ENCODE data around the gene IFT122. TPM values are rescaled to one million over a fixed set of nuclear protein-coding genes. Genes with fewer than 3 reads are reported as not detected.

IFT122 gene
- polyA plus RNA-seq, 2 of the 4 experiments (the other 2 are of a cell fraction), result 15.0 to 17.1 TPM

GRCh38 chr3:129441215-129441614 is 1.2 kb downstream of the IFT122 start:
- no peak for DNase-seq (ENCODE audit: low read depth in 1 of 2, low spot score in 1 of 2)
- POLR2A ChIA-PET, result interaction anchor here (0.9 to 2.5 kb wide), 2 partner anchors 42 to 368 kb away, joined by 6 to 17 read pairs; no protein-coding TSS in a partner anchor
- Histone ChIP-seq H3K4me2 (peak overlapping the region; percentile 94), H3K27ac (peak overlapping the region; percentile 89 to 96; a peak in 4 of 6 replicates), H3K4me3 (peak overlapping the region; percentile 86), H3K9me3 (no peaks in the 10 kb centered on the region), H3K4me1 (peaks cover 32% of the 10 kb centered on the region; the same call in 2 of the 3 replicates)
- 69% methylated on average over 9 of the region's 9 CpGs for WGBS (ENCODE audit: missing lambda C conversion rate)
- FAIRE-seq, result no peak
- TF ChIP-seq POLR2AphosphoS2 (conservative IDR thresholded peaks at IDR 0.05; ENCODE audit: low read length) (no peak), HEYL (CRISPR knock-in tag; IDR thresholded peaks at IDR 0.05) (no peak), ZFP36 (IDR thresholded peaks at IDR 0.05; ENCODE audit: borderline replicate concordance, partially characterized antibody) (peak; percentile 27), RFX5 (IDR thresholded peaks at IDR 0.05) (no peak), MAFK (IDR thresholded peaks at IDR 0.05; ENCODE audit: partially characterized antibody) (no peak), E2F6 (IDR thresholded peaks at IDR 0.05; ENCODE audit: borderline replicate concordance, low read depth) (no peak), KDM1A (IDR thresholded peaks at IDR 0.05; ENCODE audit: low read depth) (0 out of 2 replicates have a peak, but pooled peaks have one; percentile 11), ZSCAN20 (CRISPR knock-in tag; IDR thresholded peaks at IDR 0.05) (no peak), NFE2L2 (conservative IDR thresholded peaks at IDR 0.05; ENCODE audit: low read length) (no peak), FOSB (CRISPR knock-in tag; IDR thresholded peaks at IDR 0.05) (no peak)
- no peak for ATAC-seq
- CTCF ChIA-PET, result interaction anchor here (0.8 kb wide), 1 partner anchor 58 kb away, joined by 3 read pairs; no protein-coding TSS in a partner anchor

- ChIA-PET POLR2A (no interaction called here), CTCF (interaction anchor here (0.8 kb wide), 1 partner anchor 58 kb away, joined by 3 read pairs; no protein-coding TSS in a partner anchor)
- peaks cover 27% of the 10 kb centered on the region; the same call in 2 of the 3 replicates for H3K4me1 ChIP-seq
- ATAC-seq (no peak), FAIRE-seq (no peak), DNase-seq (ENCODE audit: low read depth in 1 of 2, low spot score in 1 of 2) (no peak)
- H3K4me3 ChIP-seq, result no peak overlapping the region
- peak overlapping the region; percentile 94 for H3K4me2 ChIP-seq
- TF ChIP-seq ZC3H11A (IDR thresholded peaks at IDR 0.05) (no peak), MAX (IDR thresholded peaks at IDR 0.05) (no peak), TP53 (CRISPR knock-in tag; IDR thresholded peaks at IDR 0.05) (no peak), HOXB13 (CRISPR knock-in tag; IDR thresholded peaks at IDR 0.05; ENCODE audit: low read depth) (no peak), BHLHE40 (IDR thresholded peaks at IDR 0.05; ENCODE audit: low read depth, low read length) (no peak), HOXA7 (CRISPR knock-in tag; IDR thresholded peaks at IDR 0.05) (no peak), SREBF2 (IDR thresholded peaks at IDR 0.05) (no peak), EHF (CRISPR knock-in tag; IDR thresholded peaks at IDR 0.05) (no peak), HEYL (CRISPR knock-in tag; IDR thresholded peaks at IDR 0.05) (no peak), FOSB (CRISPR knock-in tag; IDR thresholded peaks at IDR 0.05) (no peak)
- TF ChIP-seq, protein P1, sequence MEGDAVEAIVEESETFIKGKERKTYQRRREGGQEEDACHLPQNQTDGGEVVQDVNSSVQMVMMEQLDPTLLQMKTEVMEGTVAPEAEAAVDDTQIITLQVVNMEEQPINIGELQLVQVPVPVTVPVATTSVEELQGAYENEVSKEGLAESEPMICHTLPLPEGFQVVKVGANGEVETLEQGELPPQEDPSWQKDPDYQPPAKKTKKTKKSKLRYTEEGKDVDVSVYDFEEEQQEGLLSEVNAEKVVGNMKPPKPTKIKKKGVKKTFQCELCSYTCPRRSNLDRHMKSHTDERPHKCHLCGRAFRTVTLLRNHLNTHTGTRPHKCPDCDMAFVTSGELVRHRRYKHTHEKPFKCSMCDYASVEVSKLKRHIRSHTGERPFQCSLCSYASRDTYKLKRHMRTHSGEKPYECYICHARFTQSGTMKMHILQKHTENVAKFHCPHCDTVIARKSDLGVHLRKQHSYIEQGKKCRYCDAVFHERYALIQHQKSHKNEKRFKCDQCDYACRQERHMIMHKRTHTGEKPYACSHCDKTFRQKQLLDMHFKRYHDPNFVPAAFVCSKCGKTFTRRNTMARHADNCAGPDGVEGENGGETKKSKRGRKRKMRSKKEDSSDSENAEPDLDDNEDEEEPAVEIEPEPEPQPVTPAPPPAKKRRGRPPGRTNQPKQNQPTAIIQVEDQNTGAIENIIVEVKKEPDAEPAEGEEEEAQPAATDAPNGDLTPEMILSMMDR (IDR thresholded peaks at IDR 0.05), result no peak
- WGBS (ENCODE audit: missing lambda C conversion rate), result 76% methylated on average over 4 of the region's 4 CpGs
- H3K27ac ChIP-seq, result no peak overlapping the region
- H3K9me3 ChIP-seq, result no peaks in the 10 kb centered on the region
Observed at GRCh38 chr3:129441782-129442181, 1.8 kb downstream of the IFT122 start.

DNA sequence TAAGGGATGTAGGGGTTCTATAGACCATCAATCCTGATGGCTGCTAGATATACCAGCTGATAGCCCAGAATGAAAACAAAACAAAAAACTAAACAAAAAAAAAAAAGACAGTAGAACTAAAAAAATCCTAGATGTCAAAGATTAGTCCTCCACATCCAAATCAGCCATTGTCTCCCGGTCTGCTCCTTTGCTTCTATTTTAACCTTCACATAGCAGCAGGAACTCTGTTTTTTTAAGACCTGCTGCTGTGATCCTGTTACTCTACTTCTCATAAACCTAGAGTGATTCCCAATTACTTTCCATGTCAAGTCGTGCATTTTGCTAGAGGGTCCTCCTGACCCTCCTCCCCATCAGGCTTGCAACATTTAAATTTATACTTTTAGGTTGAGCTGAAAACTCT is 2.5 kb downstream of the IFT122 start:
- no peaks in the 10 kb centered on the region for H3K9me3 ChIP-seq
- CTCF ChIA-PET, result interaction anchor here (1.3 kb wide), 1 partner anchor 14 kb away, joined by 4 read pairs; no protein-coding TSS in a partner anchor
- FAIRE-seq, result no peak
- H3K4me2 ChIP-seq, result no peak overlapping the region; the same call in 2 of the 3 replicates
- H3K27ac ChIP-seq, result no peak overlapping the region
- POLR2A ChIA-PET, result no interaction called here
- DNase-seq (ENCODE audit: low read depth in 1 of 2, low spot score in 1 of 2), result no peak
- 85% methylated on average over 2 of the region's 2 CpGs for WGBS (ENCODE audit: missing lambda C conversion rate)
- TF ChIP-seq ZSCAN20 (CRISPR knock-in tag; IDR thresholded peaks at IDR 0.05), result no peak
- TF ChIP-seq, protein P2, sequence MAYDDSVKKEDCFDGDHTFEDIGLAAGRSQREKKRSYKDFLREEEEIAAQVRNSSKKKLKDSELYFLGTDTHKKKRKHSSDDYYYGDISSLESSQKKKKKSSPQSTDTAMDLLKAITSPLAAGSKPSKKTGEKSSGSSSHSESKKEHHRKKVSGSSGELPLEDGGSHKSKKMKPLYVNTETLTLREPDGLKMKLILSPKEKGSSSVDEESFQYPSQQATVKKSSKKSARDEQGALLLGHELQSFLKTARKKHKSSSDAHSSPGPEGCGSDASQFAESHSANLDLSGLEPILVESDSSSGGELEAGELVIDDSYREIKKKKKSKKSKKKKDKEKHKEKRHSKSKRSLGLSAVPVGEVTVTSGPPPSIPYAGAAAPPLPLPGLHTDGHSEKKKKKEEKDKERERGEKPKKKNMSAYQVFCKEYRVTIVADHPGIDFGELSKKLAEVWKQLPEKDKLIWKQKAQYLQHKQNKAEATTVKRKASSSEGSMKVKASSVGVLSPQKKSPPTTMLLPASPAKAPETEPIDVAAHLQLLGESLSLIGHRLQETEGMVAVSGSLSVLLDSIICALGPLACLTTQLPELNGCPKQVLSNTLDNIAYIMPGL (CRISPR knock-in tag; IDR thresholded peaks at IDR 0.05; ENCODE audit: borderline replicate concordance), result no peak
- no peak for TF ChIP-seq GATA3 (IDR thresholded peaks at IDR 0.05; ENCODE audit: borderline replicate concordance)
- TF ChIP-seq RNF2 (IDR thresholded peaks at IDR 0.05; ENCODE audit: borderline replicate concordance, low read depth), result no peak
- TF ChIP-seq RARB (CRISPR knock-in tag; IDR thresholded peaks at IDR 0.05), result no peak
- TF ChIP-seq EP300 (IDR thresholded peaks at IDR 0.05), result no peak
- no peak for TF ChIP-seq NPAS2 (CRISPR knock-in tag; IDR thresholded peaks at IDR 0.05; ENCODE audit: borderline replicate concordance)
- TF ChIP-seq SREBF2 (IDR thresholded peaks at IDR 0.05), result no peak
- TF ChIP-seq PHF8 (IDR thresholded peaks at IDR 0.05; ENCODE audit: borderline replicate concordance, low read depth), result no peak
- TF ChIP-seq RFX5 (IDR thresholded peaks at IDR 0.05), result no peak
- TF ChIP-seq HES2 (IDR thresholded peaks at IDR 0.05), result no peak
- TF ChIP-seq FOSL2 (IDR thresholded peaks at IDR 0.05), result no peak
- no peak for TF ChIP-seq FOSL2 (CRISPR knock-in tag; IDR thresholded peaks at IDR 0.05)
- no peak for TF ChIP-seq KDM5A (IDR thresholded peaks at IDR 0.05)
- no peak for TF ChIP-seq NFE2L2 (conservative IDR thresholded peaks at IDR 0.05; ENCODE audit: low read length)
- TF ChIP-seq FOSB (CRISPR knock-in tag; IDR thresholded peaks at IDR 0.05), result no peak
- no peak for TF ChIP-seq JUN (IDR thresholded peaks at IDR 0.05)
- no peak for ATAC-seq
- H3K4me3 ChIP-seq, result no peak overlapping the region
- H3K4me1 ChIP-seq, result peaks cover 27% of the 10 kb centered on the region; the same call in 2 of the 3 replicates
